Cerebellar nuclear complex (tissue), 1 donor: Measurements from ENCODE around the gene PLSCR4.

Experiments used
- DNase-seq, 2 experiments: peaks; one replicate each; lab custom pipeline; 2025; lab: John Stamatoyannopoulos, UW

The PLSCR4 gene

GRCh38 chr3:146160964-146161662 lies 89.8 kb downstream of the PLSCR4 start, which contains the start of gene PLOD2:
TSS of gene PLOD2 (minus strand) at chr3:146161184. CDS start at chr3:146160989, 195 bp downstream.
- no peak for DNase-seq

GRCh38 chr3:146160321-146160963 lies 90.5 kb downstream of the PLSCR4 start:
- DNase-seq: peak in 1 of 2 experiments; percentile 51

- DNase-seq: no peak
These were observed 91.1 kb downstream of the PLSCR4 start for GRCh38 chr3:146159616-146160320.

- no peak for DNase-seq
These were observed 91.9 kb downstream of the PLSCR4 start for GRCh38 chr3:146159037-146159436.

GRCh38 chr3:146157325-146158060 lies 93.4 kb downstream of the PLSCR4 start:
- DNase-seq: no peak

GRCh38 chr3:146156666-146157314 lies 94.1 kb downstream of the PLSCR4 start:
- DNase-seq: no peak

GRCh38 chr3:146156095-146156494 lies 94.8 kb downstream of the PLSCR4 start:
- DNase-seq: no peak

GRCh38 chr3:146154995-146155394 lies 95.9 kb downstream of the PLSCR4 start:
- no peak for DNase-seq

- DNase-seq: no peak
These were observed 96.6 kb downstream of the PLSCR4 start for GRCh38 chr3:146154316-146154715.

- DNase-seq: no peak
These were observed 97.5 kb downstream of the PLSCR4 start for GRCh38 chr3:146153429-146153828.

- no peak for DNase-seq
These were observed 98.1 kb downstream of the PLSCR4 start for GRCh38 chr3:146152834-146153233.

- no peak for DNase-seq
These were observed 102.4 kb downstream of the PLSCR4 start for GRCh38 chr3:146148468-146148931.

GRCh38 chr3:146145642-146146041 lies 105.3 kb downstream of the PLSCR4 start:
- no peak for DNase-seq

- DNase-seq: no peak
These were observed 108.1 kb downstream of the PLSCR4 start for GRCh38 chr3:146142757-146143156.
